ENCODE results near the gene PHKG2.
A peak's percentile ranks its signal among the peaks of the same experiment; 100 is the strongest.

Gene PHKG2

GRCh38 chr16:30758988-30759491 lies 10.8 kb downstream of the PHKG2 start:
- DNase-seq = no peak

- DNase-seq = no peak
Measured at GRCh38 chr16:30760001-30760559, 11.9 kb downstream of the PHKG2 start.

DNA sequence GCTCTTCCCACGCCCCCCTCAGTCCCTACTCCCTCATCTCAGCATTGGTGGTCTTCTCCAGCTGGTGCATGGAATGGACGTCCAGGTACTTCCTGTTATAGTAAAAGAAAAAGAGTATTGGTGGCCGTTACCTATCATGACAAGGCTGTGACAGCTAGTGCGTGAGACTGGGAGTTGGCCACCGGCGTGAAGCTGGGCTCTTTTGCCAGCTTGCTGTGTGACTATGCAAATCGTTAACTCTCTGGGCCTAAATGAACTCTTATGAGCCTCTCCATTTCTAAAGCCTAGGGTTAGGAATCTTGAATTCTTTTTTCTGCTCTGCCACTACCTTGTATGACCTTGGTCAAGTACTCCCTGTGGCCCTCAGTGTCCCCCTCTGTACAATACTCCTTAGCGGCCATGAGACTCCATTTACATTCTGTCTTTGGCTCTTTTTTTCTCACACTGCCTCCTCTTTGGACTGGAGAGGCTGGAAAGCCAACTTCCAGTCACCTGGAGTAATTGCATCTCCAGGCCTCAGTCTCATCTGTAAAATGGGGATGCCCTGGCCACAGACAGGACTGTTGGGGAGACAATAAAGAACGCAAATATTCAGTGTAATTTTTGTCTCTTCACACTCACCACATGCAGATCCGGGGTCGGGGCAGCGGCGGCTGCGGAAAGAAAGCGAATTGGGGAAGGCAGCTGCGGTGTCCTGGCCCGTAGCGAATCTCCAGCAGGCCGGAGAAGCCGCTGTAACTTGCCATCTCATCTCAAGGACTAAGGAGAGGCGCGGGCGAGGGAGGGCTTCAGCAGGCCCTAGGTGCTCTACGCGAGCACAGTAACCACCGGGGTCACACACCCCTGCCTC lies 12.6 kb downstream of the PHKG2 start:
- DNase-seq = no peak

- peak; percentile 64 for DNase-seq
Measured at GRCh38 chr16:30761427-30761927, 13.3 kb downstream of the PHKG2 start.

DNA sequence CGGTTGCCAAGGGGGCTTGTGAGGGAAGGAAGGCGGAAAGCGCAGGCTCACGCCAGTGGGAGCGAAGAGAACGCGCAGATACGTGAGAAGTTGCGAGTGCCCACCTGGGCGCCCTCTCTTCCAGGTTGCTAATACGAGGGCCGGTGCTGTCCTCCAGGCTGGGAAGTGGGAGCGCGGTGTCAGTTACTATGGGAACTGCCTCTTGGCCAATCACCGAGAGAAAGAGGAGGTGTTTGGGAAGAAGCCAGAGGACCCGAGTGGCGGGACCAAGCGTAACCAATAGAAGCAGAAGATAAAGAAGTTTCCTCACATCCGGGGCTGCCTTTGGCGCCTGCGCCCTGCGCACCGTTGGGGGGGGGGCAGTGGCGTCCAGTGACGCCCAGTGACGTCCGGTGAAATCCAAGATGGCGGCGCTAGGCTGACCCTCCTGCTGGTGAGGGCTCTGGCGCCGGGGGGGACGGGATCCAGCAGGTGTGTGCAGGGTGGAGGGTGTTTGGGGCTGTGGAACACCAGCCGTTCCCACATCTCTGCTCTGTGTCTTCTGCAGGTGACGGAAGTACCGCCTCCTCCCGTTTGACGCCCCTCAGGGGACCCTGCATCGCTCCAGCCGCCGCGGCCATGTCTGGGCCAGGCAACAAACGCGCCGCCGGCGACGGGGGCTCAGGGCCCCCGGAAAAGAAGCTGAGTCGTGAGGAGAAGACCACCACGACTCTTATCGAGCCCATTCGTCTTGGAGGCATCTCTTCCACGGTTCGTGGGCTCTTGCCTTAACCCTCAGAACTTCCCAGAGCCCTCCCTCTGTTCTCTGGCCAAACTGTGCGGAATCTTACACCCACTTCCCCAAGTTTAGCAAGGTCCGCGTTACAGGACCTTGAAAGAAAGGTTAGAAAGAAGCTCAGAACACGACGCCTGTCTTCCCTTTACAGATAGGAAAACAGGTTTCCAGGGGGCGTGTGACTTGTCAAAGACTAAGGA lies 14.0 kb downstream of the PHKG2 start, which contains the start of the genes CFAP119 and RNF40:
TSS of gene CFAP119 (minus strand) at position 135 of the 975 bp plus-strand sequence. CDS start 314 bp downstream, outside the sequence.
TSS of gene RNF40 (plus strand) at position 395 of the 975 bp plus-strand sequence. CDS start at position 619, 224 bp downstream.
- DNase-seq = peak; percentile 94

- DNase-seq = no peak
Measured at GRCh38 chr16:30762991-30763725, 14.9 kb downstream of the PHKG2 start.

DNA sequence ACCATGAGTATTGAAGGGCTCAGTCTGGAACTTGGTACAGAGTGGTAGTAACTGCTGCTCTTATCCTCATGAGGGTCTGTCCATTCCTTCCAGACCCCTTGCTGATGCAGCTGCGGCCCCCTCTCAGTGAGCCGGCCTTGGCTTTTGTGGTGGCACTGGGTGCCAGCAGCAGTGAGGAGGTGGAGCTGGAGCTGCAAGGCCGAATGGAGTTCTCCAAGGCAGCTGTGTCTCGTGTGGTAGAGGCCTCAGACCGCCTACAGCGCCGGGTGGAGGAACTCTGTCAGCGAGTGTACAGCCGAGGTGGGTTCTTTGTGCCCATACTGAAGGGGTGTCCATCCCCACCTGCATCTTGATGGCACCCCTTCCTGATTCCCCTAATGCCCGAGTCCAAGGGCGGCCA lies 15.9 kb downstream of the PHKG2 start:
- no peak for DNase-seq

DNA sequence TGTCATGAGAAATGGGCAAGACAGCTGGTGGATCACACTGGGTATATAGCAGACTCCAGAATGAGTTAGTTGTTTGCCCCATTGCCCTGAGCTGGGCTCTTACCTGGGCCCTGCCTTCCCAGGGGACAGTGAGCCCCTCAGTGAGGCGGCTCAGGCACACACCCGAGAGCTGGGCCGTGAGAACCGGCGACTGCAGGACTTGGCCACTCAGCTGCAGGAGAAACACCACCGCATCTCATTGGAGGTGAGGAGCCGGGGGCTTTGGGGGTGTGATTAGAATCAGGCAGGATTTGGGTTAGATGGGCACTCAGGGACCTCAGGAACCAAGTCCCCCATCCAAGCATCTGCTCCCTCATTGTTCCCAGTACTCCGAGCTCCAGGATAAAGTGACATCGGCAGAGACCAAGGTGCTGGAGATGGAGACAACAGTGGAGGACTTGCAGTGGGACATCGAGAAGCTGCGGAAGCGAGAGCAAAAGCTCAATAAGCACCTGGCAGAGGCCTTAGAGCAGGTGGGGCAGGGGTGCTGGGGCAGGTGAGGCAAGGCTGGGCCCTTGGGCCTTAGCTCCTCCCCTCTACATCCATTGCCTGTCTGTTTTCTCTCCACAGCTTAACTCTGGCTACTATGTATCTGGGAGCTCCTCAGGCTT lies 16.7 kb downstream of the PHKG2 start:
- DNase-seq = no peak

DNA sequence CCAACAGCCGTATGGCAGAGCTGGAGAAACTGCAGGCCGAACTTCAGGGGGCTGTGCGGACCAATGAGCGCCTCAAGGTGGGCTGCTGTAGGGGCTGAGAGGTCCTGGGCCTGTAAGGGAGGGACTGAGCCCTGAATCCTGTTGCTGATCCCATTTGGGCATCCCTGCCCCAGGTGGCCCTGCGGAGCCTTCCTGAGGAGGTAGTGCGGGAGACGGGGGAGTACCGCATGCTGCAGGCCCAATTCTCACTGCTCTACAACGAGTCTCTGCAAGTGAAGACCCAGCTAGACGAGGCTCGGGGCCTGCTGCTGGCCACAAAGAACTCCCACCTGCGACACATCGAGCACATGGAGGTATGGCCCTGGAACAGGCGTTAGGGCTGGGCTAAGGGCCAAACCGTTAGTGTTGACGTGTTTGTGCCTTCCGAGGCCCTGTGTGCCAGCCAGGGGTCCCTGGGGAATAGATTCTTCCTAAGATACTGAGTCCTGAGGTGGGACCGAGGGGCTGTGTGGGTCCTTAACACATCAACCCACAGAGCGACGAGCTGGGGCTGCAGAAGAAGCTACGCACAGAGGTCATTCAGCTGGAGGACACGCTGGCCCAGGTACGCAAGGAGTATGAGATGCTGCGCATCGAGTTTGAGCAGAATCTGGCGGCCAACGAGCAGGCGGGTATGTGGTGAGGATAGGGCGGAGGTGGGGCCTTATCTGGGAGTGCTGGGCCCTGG lies 18.1 kb downstream of the PHKG2 start:
- DNase-seq = no peak

DNA sequence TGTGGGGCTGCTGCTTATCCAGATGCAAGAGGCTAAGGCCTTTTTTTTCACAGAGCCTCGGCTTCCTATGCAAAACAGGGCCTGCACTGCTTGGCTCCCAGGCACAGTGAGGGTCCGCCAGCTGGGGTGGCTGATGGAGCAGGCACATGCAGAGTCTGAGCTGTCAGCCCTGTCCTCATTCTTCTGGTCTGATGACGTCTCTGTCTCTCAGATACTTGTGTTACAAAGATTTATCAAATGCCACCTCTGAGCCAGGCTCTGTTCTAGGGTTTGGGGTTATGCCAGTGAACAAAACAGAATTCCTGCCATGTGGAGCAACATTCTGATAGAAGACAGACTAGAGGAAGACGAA lies 18.7 kb downstream of the PHKG2 start:
- no peak for DNase-seq

- no peak for DNase-seq
Measured at GRCh38 chr16:30767767-30768465, 19.7 kb downstream of the PHKG2 start.

GRCh38 chr16:30768583-30769181 lies 20.5 kb downstream of the PHKG2 start:
- no peak for DNase-seq

DNA sequence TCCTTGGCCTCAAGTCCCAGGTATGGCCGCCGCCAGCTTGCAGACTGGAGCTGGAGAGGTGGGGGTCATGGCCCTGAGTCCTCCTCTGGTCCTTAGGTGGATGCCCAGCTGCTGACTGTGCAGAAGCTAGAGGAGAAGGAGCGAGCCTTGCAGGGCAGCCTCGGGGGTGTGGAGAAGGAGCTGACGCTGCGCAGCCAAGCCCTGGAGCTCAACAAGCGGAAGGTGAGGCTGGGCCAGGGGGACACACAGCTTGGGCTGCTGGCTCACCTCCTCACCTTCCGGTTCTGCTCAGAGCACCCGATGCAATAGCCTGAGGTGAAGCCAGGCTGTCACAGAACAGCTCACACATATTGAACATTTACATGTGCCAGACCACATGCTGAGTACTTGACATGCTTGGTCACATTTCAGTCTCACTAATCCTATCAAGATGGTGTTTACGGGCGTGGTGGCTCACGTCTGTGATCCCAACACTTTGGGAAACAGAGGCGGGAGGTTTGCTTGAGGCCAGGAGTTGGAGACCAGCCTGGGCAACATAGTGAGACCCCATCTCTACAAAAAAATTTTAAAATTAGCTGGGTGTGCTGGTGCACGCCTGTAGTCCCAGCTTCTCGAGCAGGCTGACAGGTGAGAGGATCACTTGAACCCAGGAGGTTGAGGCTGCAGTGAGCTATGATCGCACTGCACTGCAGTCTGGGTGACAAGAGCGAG lies 21.3 kb downstream of the PHKG2 start:
- DNase-seq = no peak

DNA sequence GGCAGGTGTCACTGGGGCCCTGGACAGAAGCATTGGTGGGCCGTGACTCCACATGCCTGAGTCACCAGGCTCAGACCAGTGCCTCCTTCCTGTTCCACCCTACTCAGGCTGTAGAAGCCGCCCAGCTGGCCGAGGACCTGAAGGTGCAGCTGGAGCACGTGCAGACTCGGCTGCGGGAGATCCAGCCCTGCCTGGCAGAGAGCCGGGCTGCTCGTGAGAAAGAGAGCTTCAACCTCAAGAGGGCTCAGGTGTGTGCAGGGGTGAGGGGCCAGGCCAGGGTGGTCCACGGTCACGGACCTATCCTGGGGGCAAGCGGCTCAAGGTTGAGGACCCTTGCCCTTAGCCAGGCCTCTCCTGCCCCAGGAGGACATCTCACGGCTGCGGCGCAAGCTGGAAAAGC lies 23.5 kb downstream of the PHKG2 start:
- no peak for DNase-seq

DNA sequence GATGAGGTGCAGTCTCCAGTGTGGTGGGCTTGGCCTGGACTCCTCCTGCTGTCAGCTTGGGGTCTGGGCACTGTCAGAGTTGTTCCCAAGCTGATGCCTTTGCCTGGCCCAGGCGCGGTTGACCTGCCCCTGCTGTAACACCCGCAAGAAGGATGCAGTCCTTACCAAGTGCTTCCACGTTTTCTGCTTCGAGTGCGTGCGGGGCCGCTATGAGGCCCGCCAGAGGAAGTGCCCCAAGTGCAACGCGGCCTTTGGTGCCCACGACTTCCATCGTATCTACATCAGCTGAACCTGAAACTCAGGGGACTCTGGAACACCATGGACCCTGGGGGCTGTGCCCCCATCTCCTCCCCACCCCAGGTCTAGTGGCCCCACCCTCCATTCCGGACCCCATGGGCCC lies 25.6 kb downstream of the PHKG2 start:
- no peak for DNase-seq

GRCh38 chr16:30774367-30775130 lies 26.3 kb downstream of the PHKG2 start:
- no peak for DNase-seq

DNA sequence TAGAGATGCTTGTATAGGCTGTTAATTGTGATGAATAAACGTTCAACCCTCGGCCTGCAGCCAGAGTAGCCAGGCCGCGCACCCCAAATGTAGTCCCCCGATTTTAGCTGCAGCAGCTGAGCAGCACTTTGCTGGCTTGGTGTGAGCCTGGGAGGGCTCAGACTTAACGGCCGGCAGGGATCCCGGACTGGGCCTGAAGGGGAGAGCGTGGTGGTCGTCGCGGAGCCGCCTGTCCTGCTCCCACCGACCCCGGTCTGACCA lies 26.8 kb downstream of the PHKG2 start:
- no peak for DNase-seq

DNA sequence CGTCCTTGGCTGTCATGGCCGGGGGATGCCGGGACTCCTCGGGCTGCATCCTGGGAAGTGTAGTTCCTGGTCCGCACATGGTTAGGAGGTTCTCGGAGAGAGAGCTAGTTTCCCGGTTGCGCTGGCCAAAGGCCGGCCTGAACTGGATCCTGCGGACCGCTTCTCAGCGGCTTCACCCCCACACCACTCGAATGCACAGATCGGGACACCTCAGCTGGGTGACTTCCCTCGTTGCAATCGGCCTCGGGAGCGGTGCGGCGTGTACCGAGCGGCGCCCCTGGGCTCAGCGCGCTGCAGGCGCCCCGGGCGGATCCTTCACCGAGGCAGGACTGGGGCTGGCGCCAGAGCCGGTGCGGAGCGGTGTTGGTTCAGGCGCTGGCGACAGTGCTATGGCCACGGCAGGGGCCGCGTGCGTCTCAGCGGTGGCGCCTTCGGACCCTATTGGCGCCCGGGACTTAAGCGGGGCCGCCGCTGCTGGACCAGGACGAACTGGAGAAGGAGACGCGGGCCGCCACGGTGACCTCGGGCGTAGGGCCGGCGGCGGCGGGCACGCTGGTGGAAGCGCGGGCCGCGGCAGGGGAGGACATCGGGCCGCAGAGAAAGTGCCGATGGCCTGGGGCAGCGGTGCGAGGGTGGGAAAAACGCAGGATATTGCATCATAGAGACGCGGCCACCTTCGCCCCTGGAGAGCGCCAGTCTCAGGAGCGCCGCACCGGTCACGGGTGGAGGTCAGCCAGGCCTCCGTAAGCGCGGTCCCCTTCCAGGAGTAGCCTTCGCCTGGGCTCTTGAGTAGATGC lies 27.4 kb downstream of the PHKG2 start:
- peak; percentile 78 for DNase-seq

Measured in stimulated activated CD8-positive, alpha-beta memory T cell treated with anti-CD3 and anti-CD28 coated beads, Interleukin-4, amount 100 ng/mL, for 48 hours (primary cell).